DMS 273 treated with DMSO at 0.1 percent for 48 hours (cell line): Measurements from ENCODE around the gene MYO3B.

ENCODE experiments used
- DNase-seq: peaks from one replicate; lab custom pipeline; 2025; lab: John Stamatoyannopoulos, UW

MYO3B gene

DNA sequence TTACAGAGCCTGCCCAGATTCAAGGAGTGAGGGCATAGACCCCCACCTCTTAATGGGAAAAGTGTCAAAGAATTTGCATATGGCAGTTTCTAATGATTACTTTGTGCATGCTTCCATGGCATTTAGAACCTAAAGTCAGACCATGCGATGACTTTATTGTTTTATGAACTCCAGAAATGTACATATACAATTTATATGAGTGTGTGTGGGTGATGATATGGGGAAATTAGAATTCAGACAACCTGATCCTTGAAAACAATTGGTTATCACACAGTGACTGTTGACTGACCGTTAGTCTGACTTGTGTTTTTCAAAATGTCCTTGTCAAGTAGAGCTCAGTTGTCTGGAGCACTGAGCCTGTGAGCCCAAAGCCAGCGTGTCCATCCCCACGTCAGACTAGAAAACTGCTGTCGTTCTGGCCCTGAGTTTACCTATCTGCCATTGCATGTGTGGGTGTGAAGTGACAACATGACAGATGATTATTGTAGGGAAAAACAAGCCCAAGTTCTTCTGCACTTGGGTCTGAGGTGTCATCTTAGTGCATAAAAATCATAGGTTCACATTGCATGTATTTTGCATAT lies 128.4 kb downstream of the MYO3B start:
- DNase-seq, result no peak

- DNase-seq, result no peak
Measured at GRCh38 chr2:170307052-170307451, 129.1 kb downstream of the MYO3B start.

DNA sequence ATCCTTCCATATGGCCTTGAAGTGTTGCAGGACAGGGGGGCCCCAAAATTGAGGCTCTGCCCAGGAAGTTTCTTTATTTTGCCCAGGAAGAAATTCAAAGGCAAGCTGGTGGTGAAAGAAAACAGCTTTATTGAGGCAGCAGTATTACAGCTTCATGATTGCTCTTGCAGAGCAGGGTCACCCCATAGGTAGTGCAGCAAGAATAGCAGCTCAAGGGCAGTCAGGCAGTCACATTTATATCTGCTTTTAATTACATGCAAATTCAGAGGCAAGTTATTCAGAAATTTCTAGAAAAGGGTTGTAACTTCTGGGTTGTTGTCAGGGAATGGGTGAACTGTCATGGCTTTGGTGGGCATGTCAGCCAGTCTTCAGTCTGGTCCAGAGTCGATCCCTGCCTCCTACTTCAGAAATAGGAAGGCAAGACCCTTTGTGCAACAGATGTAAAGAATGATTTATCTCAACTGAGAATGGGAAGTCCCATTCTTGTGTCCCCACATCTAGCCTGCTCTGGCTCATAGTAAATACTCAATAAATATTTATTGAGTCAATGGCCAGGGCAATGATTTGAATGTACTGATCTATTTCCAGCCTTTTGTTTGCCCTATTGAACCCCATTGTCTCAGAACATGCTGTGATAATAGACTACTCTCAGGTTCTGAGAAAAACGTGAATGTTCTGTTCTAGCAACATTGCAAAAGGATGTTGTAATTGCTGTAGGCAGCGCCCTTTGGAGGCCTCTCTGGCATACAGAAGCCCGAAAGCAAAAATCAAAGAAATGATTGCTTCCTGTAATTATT lies 129.8 kb downstream of the MYO3B start:
- DNase-seq, result no peak

DNA sequence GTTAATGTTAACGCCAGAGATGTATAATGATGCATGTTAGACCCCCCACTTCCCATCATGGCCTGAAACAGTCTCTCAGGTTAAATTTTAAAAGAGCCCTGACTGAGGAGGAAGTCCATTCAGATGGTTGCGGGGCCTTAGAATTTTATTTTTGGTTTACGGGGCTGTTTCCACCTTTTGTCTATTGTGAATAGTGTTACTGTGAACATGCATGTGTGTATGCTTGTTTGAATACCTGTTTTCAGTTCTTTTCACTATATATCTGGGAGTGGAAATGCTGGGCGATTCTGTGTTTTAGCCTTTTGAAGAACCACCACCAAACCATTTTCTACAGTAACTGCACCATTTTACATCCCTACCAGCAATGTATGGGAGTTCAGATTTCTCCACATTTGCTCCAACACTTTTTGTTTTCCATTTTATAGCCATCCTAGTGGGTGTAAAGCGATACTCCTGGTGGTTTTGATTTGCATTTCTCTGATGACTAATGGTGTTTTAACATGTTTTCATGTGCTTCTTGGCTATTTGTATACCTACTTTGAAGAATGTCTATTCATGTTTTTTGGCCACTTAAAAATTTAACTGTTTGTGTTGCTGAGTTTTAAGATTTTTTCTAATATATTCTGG lies 133.0 kb downstream of the MYO3B start:
- no peak for DNase-seq

DNA sequence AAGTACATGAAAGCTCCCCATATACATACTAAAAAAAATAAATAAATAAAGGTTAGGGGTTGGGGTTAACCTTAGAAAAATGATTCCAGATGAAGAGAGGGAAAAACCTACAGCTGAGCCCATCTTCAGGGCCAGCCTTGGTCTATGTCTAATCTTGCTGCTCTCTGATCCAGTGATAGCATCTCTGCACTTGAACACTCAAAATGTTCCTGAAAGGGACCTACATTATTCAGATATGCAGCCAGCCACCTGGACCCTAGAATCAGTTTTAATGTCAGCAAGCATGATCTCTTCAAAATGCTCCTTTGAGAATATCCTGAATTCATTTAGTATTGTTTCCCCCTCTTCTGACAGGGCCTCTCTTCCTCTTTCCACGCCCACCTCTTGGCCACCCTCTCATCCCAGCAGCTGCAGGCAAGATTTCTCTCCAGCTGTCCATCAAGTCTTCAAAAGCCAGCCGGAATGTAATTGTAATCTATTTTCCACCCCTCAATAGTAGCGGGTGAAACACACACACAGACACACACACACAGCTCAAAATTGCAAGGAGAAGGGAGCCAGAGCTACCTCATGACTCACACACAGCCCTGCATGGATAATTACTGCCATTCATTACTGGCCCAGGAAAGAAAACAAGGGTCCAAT lies 135.5 kb downstream of the MYO3B start:
- no peak for DNase-seq

DNA sequence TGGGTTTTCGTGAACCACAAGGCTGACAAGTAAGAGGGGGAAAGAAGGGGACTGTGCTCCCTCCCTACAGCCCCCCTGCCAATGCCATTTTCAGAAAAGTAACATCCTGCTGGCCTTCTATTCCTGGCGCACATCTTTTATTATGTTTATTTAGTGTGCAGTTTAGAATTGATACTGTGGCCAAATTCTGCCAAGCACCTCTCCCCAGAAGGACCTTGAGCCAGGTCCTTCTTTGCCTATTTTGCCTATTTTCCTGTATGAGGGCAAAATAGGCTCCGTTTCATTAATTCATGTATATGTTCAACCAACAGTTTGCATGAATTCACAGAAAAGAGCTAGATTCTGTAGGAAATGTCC lies 136.0 kb downstream of the MYO3B start:
- DNase-seq, result no peak

DNA sequence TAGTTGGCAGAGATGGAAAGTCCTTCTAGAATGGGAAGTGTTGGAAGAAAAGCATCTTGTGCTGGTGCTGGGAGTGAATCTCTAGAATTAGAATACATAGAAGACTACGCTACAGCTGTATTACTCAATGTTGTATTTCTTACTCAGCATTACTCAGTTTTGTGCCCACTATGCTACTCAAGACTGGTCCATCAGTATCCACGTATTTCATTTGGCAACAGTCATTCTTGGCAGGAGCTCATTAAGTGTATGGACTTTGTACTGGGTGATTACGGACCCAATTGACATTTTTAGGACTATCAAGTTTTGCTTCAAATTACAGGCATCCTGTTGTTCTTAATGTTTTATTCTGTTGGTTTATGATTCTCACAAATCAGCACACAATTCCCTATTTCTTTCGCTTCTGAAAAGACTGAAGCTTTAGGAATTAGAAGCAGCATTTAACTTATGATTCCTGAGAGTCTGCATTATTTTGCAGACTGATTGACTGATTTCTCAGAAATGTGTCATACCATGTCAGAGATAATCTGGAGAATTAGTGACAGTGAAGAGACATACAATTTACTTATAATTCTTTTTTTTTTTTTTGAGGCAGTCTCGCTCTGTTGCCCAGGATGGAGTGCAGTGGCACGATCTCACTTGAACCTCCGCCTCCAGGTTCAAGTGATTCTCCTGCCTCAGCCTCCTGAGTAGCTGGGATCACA lies 136.9 kb downstream of the MYO3B start:
- DNase-seq, result no peak

- DNase-seq, result no peak
Measured at GRCh38 chr2:170320948-170321347, 143.0 kb downstream of the MYO3B start.

- no peak for DNase-seq
Measured at GRCh38 chr2:170321526-170321925, 143.6 kb downstream of the MYO3B start.

DNA sequence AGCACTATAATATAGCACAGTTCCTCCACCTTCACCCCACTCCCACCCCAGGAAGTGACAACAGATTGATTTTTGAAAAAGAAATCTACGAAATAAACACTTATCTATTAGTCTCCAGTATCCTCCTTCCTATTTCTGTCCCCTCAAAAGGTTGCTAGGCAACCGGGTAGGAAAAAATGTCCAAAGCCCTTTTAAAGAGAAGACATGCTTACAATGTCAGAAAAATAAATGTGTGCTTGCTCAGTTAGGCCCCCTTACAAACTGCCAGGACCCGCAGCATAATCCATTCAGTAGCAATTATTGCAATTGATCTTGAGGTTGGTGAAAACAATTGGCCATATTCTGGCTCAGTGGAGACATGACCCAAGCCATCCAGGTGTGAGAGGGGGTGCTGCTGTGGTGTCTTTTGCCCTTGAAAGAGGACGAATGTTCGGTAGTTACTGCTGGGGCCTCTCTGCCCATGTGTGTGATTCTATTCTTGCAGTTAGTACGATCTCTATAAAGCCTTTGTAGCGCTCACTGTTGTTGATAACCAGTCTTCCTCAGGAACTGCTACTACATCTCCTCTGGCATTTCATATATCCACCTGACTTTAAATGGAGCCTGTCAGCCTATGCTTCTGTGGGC lies 144.3 kb downstream of the MYO3B start:
- no peak for DNase-seq

- DNase-seq, result no peak
Measured at GRCh38 chr2:170323743-170324142, 145.8 kb downstream of the MYO3B start.

GRCh38 chr2:170324640-170325046 lies 146.7 kb downstream of the MYO3B start:
- peak; percentile 47 for DNase-seq

- no peak for DNase-seq
Measured at GRCh38 chr2:170330881-170331280, 152.9 kb downstream of the MYO3B start.

DNA sequence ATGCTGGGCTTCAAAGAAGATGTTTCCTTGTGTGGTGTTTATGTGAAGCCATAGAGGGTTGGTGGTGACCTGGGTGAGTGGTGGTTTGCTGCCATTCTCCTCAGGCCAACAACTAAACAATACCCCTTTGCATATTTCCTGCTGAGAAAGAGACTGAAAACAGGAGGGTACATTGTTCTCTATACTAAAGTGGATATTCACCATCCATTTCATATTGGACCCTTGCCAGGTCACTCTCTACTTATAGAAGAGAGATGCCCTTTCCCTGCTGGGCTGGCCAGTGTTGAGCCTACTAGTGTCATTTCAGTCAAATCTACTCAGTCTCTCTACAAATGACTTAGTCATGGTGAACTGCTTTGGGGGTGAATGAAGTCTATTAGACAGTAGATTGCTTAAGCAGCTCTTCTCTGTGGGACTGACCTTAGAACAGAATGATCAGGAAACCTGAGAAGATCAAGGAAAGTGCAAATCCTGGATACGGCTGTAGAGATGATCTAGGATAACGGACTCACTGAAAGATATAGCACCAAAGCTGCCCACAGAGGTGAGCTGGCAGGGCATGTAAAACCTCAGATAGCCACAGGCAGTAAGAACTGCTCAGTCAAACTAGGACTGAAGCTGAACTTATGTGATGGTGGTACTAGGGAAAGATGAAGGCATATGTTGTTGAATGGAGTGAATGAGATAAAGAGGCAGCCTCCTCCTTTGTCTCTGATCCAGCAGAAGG lies 154.9 kb downstream of the MYO3B start:
- DNase-seq, result no peak

- DNase-seq, result no peak
Measured at GRCh38 chr2:170335351-170335750, 157.4 kb downstream of the MYO3B start.

- DNase-seq, result no peak
Measured at GRCh38 chr2:170336408-170336807, 158.5 kb downstream of the MYO3B start.

DNA sequence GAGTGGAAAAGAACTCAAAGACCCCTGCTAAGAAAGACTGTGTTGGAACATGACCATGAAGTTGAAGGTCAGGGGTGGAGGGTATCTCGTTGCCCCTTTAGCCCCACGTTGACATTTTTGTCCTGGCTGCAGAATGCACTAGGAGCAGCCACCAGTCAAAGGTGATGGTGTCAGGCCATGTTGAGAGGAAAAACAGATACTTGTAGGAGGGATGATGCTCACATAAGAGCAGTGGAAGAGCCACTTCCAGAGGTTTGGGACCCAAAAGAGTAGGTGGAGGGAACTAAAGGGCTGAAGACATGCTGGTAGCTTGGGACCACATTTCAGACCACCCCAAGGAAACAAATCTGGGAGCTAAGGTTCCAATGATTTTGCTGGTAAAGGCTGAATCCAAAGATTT lies 159.0 kb downstream of the MYO3B start:
- DNase-seq, result no peak

GRCh38 chr2:170339322-170339721 lies 161.4 kb downstream of the MYO3B start:
- no peak for DNase-seq

DNA sequence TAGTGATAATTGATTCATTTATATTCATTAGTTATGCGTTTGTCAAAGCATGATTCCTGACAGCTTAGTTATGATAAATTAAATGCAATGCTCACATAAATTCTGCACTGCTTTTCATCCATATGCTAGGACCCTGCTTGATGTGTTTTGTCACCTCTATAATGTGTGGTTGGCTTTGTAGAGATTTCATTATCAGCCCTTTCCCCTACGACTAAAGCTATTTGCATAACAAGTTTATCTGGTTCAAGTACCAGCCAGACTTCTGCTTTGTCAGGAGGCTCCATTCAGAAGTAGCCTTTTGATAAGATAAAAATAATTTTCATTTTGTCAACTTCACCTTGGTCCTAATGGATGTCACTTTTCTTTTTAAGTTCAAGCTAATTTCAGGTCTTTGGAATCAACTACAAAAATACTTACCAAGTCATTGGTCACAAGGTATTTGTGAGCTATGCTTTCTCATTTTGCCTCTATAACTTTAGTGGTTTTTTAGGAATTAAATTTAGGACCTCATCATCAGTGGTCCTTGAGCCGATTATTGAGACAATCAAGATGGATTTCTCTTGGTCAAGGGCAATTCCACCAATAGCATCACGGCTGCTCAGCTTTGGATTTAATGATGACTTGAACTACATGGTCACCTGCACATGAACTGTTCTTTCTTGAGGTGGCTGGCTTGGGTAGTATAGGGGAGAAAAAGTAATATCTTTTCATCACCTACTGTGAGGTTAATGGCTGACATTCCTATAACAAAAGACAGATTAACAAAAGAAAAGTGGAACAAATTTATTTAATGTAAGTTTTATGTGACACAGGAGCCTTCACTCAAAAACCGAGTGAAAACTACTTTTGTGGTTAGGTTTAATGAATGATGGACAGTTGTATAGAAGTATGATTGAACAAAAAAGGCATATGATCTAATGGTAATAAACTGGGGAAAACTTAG lies 162.1 kb downstream of the MYO3B start:
- no peak for DNase-seq

DNA sequence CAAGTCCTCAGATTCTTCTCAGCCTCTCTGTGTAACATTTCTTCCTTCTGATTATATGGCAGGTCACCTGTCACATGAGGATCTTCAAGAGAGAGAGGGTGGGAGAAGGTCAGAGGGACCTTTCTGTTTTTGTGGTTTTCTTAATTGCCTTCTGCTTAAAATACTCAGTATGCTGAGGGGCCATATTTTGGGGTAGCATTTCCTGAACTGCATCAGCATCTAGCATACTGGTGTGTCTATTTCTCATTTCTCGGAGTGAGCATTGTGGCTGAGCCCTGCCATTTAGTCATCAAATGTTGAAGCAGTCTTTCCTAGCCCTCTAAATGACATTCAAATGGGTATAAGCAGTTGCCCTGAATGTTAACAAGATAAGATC lies 162.7 kb downstream of the MYO3B start:
- DNase-seq, result no peak
